Naive B cell (primary cell): ENCODE data around the gene STMN1. TPM values are rescaled to one million over a fixed set of nuclear protein-coding genes. Genes with fewer than 3 reads are reported as not detected.

Experiments
- ATAC-seq, 2 donors: fragments of 150-1000 bp; cut with Tn5 transposase; 2 replicates each; pipeline ENCODE4 v1.10.0; 2021; ENCODE audit warnings: low read depth in 2 of 2, mild to moderate bottlenecking in 2 of 2, moderate library complexity in 2 of 2
- DNase-seq: peaks from one replicate; pipeline ENCODE4 v3.0.0; 2022
- H3K27ac Mint-ChIP-seq, 6 donors: one replicate each; pipeline ENCODE4 v1.8.0; 2020 to 2022; ENCODE audit warnings: mild to moderate bottlenecking in 6 of 6, mixed read lengths in 6 of 6, moderate library complexity in 5 of 6, inconsistent platforms in 2 of 6
- H3K27me3 Mint-ChIP-seq, 3 donors: one replicate each; pipeline ENCODE4 v1.8.0; 2021 to 2022; ENCODE audit warnings: mixed read lengths in 3 of 3, mild to moderate bottlenecking in 1 of 3
- H3K36me3 Mint-ChIP-seq, 2 donors: one replicate each; pipeline ENCODE4 v1.8.0; 2020 to 2022; ENCODE audit warnings: mixed read lengths in 2 of 2, inconsistent platforms in 1 of 2, mild to moderate bottlenecking in 1 of 2
- H3K4me1 Mint-ChIP-seq, 3 donors: one replicate each; pipeline ENCODE4 v1.8.0; 2020 to 2022; ENCODE audit warnings: mixed read lengths in 3 of 3, inconsistent platforms in 1 of 3, mild to moderate bottlenecking in 1 of 3, moderate library complexity in 1 of 3
- H3K4me3 Mint-ChIP-seq, 8 donors: one replicate each; pipeline ENCODE4 v1.8.0; 2020 to 2022; ENCODE audit warnings: mild to moderate bottlenecking in 8 of 8, mixed read lengths in 8 of 8, moderate library complexity in 8 of 8, inconsistent platforms in 2 of 8
- H3K9me3 Mint-ChIP-seq, 7 donors: one replicate each; pipeline ENCODE4 v1.8.0; 2020 to 2022; ENCODE audit warnings: mixed read lengths in 7 of 7, mild to moderate bottlenecking in 5 of 7, inconsistent platforms in 2 of 7, moderate library complexity in 1 of 7
- polyA plus RNA-seq, 6 donors: library from polyadenylated mRNA; unstranded; fragments of 300-500 nt; fragmentation: Illumina TruSeq; gene quantifications; one replicate each; pipeline ENCODE4 v1.2.3, GENCODE V29; 2021; ENCODE audit warnings: low read depth in 6 of 6

The STMN1 gene
- polyA plus RNA-seq, 6 donors from 2014 or later, result 109 to 169 (median 137) TPM

DNA sequence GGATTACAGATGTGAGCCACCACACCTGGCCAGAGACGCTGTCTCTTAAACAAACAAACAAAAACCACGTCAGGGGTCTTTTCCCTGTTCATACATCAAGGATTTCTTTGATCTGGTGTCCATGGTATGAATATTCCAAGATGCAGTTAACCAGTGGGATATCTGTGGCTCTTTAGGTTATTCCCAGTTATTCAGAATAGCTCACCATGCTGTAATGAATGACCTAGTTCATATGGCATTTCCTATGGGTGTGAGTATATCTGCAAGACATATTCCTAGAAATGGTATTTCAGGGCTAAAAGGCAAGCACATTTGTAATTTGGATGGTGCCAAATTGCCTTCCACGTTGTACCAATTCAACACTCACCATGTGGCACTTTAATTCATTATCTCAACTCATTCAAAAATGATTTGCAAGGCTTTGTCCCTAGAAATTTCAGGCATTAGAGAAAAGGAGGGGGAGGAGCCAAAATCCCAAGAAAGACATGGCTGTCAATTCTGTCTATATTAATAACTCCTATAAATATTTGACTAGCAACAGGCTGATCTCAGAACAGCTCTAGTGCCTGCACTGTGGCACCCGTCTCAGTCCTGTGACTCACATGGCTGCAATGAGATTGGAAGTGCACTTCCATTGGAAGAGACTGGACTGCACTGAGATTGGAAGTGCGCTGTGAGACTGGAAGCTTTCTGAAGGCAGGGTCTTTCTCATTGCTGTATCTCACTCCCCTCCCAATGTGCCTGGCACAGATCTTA lies 6.0 kb upstream of the STMN1 start:
- Mint-ChIP-seq H3K9me3 (no peaks in the 10 kb centered on the region), H3K36me3 (no peaks in the 10 kb centered on the region), H3K27ac (no peak overlapping the region), H3K4me1 (peaks cover 0 to 13% (median 2%) of the 10 kb centered on the region in 3 donors), H3K27me3 (no peaks in the 10 kb centered on the region), H3K4me3 (no peak overlapping the region)
- ATAC-seq, result no peak
- no peak for DNase-seq

- Mint-ChIP-seq H3K27ac (no peak overlapping the region), H3K27me3 (no peaks in the 10 kb centered on the region), H3K36me3 (no peaks in the 10 kb centered on the region), H3K4me3 (peak overlapping the region in 1 of 8 donors; percentile 41), H3K4me1 (peaks cover 3 to 17% (median 9%) of the 10 kb centered on the region in 3 donors), H3K9me3 (no peaks in the 10 kb centered on the region)
- DNase-seq (no peak), ATAC-seq (no peak)
These were observed 4.9 kb upstream of the STMN1 start for GRCh38 chr1:25911162-25911561.

- H3K27me3 Mint-ChIP-seq, result no peaks in the 10 kb centered on the region
- no peak for DNase-seq
- H3K36me3 Mint-ChIP-seq, result no peaks in the 10 kb centered on the region
- H3K4me3 Mint-ChIP-seq, result peak overlapping the region in 1 of 8 donors; percentile 98
- H3K4me1 Mint-ChIP-seq, result peaks cover 14 to 19% (median 19%) of the 10 kb centered on the region in 3 donors
- no peak for ATAC-seq
- no peaks in the 10 kb centered on the region for H3K9me3 Mint-ChIP-seq
- peak overlapping the region in 1 of 6 donors; percentile 48 for H3K27ac Mint-ChIP-seq
These were observed 2.8 kb upstream of the STMN1 start for GRCh38 chr1:25909040-25909439.

DNA sequence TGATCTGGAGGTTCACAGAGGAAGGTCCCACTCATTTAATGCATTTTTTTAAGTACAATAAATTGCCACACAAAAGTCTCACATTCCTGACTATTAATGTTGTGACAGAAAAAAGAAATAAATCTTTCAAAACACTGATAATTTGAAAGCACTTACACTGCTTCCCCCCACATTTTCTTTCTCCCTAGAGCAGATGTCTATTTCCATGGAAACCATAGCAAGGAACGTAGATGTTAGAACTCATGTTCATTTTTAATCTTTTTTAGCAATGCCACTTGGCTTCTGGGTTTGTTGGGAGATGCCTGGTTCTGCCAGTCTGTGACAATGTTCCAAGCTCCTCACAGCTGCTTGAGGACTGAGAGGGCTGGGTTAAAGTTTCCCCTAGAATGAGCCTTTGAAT lies 1.9 kb upstream of the STMN1 start:
- no peak for ATAC-seq
- H3K36me3 Mint-ChIP-seq, result no peaks in the 10 kb centered on the region
- H3K27ac Mint-ChIP-seq, result peak overlapping the region in 1 of 6 donors; percentile 43
- H3K4me3 Mint-ChIP-seq, result peak overlapping the region in 2 of 8 donors; percentile 47 to 98
- no peak for DNase-seq
- H3K9me3 Mint-ChIP-seq, result no peaks in the 10 kb centered on the region
- peaks cover 14 to 19% (median 19%) of the 10 kb centered on the region in 3 donors for H3K4me1 Mint-ChIP-seq
- H3K27me3 Mint-ChIP-seq, result no peaks in the 10 kb centered on the region

GRCh38 chr1:25907601-25908000 lies 1.4 kb upstream of the STMN1 start:
- Mint-ChIP-seq H3K27me3 (no peaks in the 10 kb centered on the region), H3K36me3 (no peaks in the 10 kb centered on the region), H3K4me1 (peaks cover 14 to 19% (median 19%) of the 10 kb centered on the region in 3 donors), H3K27ac (peak overlapping the region in 4 of 6 donors; percentile 7 to 85 (median 48)), H3K4me3 (peak overlapping the region in 7 of 8 donors; percentile 60 to 98 (median 90)), H3K9me3 (no peaks in the 10 kb centered on the region)
- ATAC-seq (no peak), DNase-seq (no peak)

DNA sequence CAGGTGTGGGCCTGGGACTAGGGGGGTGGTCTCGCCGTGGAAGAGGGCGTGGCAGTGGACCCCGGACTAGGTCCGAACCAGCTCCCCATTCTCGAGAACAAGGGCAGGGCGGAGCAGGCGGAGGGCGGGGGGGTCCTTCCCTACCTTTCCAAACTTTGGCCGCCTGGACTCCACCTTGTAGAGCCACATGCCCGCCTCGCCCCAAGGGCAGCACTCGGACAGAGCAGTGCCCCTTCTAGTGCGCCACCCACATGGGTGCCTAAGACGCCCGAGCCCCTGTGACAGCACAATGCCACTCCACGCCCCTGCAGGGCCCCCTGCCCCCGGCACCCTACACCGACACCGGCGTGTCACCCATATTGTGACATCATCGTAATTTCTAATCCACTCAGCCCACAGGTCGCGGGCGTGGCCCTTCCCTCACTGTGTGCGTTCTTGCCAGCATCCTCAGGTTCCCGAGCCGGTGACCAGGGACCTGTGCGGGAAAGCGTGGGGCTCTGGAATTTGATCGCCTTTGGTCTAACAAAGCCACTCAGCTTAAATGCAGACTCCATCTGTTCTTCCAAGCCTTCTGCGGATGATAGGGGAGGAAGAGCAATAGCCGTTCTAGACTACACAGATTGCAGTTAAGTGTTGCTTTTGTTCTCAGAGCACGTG lies 553 bp upstream of the STMN1 start:
- DNase-seq, result peak; percentile 10
- H3K27me3 Mint-ChIP-seq, result no peaks in the 10 kb centered on the region

GRCh38 chr1:25904943-25905679 lies 1.1 kb downstream of the STMN1 start:
- DNase-seq (peak; percentile 83), ATAC-seq (peak; percentile 66)
- Mint-ChIP-seq H3K4me3 (peak overlapping the region; percentile 89 to 98 (median 94)), H3K9me3 (no peaks in the 10 kb centered on the region), H3K36me3 (peaks cover 0 to 8% of the 10 kb centered on the region in 2 donors), H3K27ac (peak overlapping the region; percentile 85 to 94 (median 88)), H3K27me3 (no peaks in the 10 kb centered on the region), H3K4me1 (peaks cover 14 to 19% (median 19%) of the 10 kb centered on the region in 3 donors)

More for the DNA sequence above, 553 bp upstream of the STMN1 start:
- peaks cover 14 to 19% (median 19%) of the 10 kb centered on the region in 3 donors for H3K4me1 Mint-ChIP-seq
- H3K36me3 Mint-ChIP-seq, result no peaks in the 10 kb centered on the region
- peak overlapping the region; percentile 89 to 98 (median 94) for H3K4me3 Mint-ChIP-seq
- peak overlapping the region in 4 of 6 donors; percentile 72 to 89 (median 84) for H3K27ac Mint-ChIP-seq
- no peak for ATAC-seq
- H3K9me3 Mint-ChIP-seq, result no peaks in the 10 kb centered on the region

- Mint-ChIP-seq H3K4me3 (peak overlapping the region in 5 of 8 donors; percentile 89 to 98 (median 93)), H3K4me1 (peaks cover 14 to 19% (median 19%) of the 10 kb centered on the region in 3 donors), H3K36me3 (peaks cover 0 to 8% of the 10 kb centered on the region in 2 donors), H3K27ac (no peak overlapping the region), H3K27me3 (no peaks in the 10 kb centered on the region), H3K9me3 (no peaks in the 10 kb centered on the region)
- no peak for ATAC-seq
- no peak for DNase-seq
These were observed 2.2 kb downstream of the STMN1 start for GRCh38 chr1:25903986-25904385.

GRCh38 chr1:25902462-25902861 lies 3.8 kb downstream of the STMN1 start:
- H3K36me3 Mint-ChIP-seq, result peaks cover 0 to 8% of the 10 kb centered on the region in 2 donors
- no peak for DNase-seq
- peaks cover 14 to 19% (median 19%) of the 10 kb centered on the region in 3 donors for H3K4me1 Mint-ChIP-seq
- H3K4me3 Mint-ChIP-seq, result peak overlapping the region in 1 of 8 donors; percentile 53
- ATAC-seq, result no peak
- no peaks in the 10 kb centered on the region for H3K9me3 Mint-ChIP-seq
- H3K27me3 Mint-ChIP-seq, result no peaks in the 10 kb centered on the region
- H3K27ac Mint-ChIP-seq, result peak overlapping the region in 1 of 6 donors; percentile 80

DNA sequence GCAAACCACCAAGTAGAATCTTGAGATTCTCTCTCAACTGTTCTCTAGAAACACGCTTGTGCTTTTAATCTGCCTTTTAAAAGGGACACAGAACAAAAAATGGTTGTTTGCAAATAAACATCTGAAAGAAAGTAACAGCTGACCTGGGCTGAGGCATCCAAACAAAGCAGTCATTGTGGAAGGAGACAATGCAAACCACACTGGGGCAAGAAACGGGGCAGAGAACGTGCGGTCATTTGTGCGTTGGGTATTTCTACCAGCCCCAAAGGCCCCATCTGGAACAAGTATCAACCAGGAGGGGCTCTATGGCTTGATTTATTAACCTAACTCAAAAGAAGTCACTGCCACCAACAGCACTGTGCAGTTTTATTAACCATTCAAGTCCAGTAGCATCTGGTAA lies 6.0 kb downstream of the STMN1 start:
- Mint-ChIP-seq H3K27me3 (no peaks in the 10 kb centered on the region), H3K27ac (no peak overlapping the region), H3K4me3 (no peak overlapping the region), H3K36me3 (peaks cover 0 to 8% of the 10 kb centered on the region in 2 donors), H3K4me1 (peaks cover 13 to 19% (median 16%) of the 10 kb centered on the region in 3 donors), H3K9me3 (no peaks in the 10 kb centered on the region)
- ATAC-seq (no peak), DNase-seq (no peak)

DNA sequence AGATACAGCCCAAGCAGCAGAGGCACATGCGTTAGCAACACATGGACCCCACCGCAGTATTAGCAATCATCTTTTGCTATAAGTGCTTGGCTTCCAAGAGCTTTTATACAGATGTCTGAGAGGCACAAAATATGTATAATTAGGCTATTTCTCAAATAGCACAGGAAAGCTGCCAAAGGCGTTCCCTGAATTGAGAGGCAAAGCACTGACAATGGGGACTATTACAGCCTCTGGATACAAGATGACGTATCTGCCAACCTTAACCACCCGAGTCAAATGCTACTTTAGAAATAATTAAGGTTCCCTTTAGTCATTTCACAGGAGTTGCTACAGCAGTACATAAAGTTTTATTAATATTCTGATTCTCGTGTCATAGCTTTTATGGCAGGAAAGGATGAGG lies 6.4 kb downstream of the STMN1 start:
- no peak for ATAC-seq
- H3K36me3 Mint-ChIP-seq, result peaks cover 0 to 8% of the 10 kb centered on the region in 2 donors
- H3K4me1 Mint-ChIP-seq, result peaks cover 10 to 18% (median 14%) of the 10 kb centered on the region in 3 donors
- no peaks in the 10 kb centered on the region for H3K9me3 Mint-ChIP-seq
- no peak overlapping the region for H3K27ac Mint-ChIP-seq
- DNase-seq, result no peak
- H3K4me3 Mint-ChIP-seq, result no peak overlapping the region
- no peaks in the 10 kb centered on the region for H3K27me3 Mint-ChIP-seq

DNA sequence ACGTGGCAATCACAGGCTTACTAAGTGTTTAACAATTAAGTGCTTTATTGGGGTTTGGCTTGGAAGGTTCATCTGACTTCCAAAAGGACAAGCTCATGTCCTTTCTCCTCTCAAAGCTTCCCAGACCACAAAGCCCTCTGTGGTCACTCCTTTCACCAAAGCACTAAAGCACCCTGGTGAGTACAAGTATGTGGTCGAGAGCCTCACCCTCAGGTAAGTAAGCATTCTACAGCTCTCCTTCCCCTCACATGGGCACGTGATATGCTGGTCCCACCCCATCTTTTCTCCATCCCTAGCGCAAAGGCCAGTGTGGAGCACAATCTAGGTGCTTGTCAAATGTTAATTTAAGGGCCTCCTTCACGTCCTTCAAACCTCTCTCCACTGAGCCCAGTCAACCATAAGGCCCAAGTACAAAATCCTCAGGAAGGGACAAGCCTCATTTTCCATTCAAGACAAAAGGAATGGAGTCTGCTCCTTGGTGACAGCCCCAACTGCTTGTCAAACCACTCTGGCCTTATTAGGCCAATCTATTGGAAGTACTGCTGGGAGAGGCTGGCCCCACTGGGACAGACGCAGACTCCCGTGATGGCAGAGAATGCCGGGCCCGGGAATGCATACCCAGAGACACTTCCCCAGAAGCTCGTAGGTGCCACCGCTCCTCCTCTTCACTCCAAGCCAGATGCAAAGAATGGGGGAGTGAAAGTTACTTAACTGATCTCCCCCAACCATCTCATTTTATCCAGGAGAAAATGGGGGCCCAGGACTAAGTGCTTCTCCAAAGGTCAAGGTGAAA lies 7.8 kb downstream of the STMN1 start:
- no peaks in the 10 kb centered on the region for H3K9me3 Mint-ChIP-seq
- H3K27me3 Mint-ChIP-seq, result no peaks in the 10 kb centered on the region
- H3K27ac Mint-ChIP-seq, result peak overlapping the region in 1 of 6 donors; percentile 3
- DNase-seq (no peak), ATAC-seq (no peak)
- H3K4me3 Mint-ChIP-seq, result no peak overlapping the region
- H3K4me1 Mint-ChIP-seq, result peaks cover 4 to 10% (median 9%) of the 10 kb centered on the region in 3 donors
- H3K36me3 Mint-ChIP-seq, result peaks cover 0 to 8% of the 10 kb centered on the region in 2 donors
